H1 (cell line): ENCODE results near the gene GMPPA. TPM values are rescaled to one million over a fixed set of nuclear protein-coding genes. Genes with fewer than 3 reads are reported as not detected.

Source experiments
- CTCF ChIA-PET: fragments of 300-600 bp; sonication (Branson Sonifier 250); formaldehyde crosslinking; loops from one replicate; lab custom pipeline; 2021; ENCODE audit not compliant: partially characterized antibody; lab: Charles Lee
- POLR2A ChIA-PET: fragments of 300-600 bp; sonication (Branson Sonifier 250); formaldehyde crosslinking; loops from one replicate; lab custom pipeline; 2021; ENCODE audit warnings: inconsistent platforms; ENCODE audit not compliant: partially characterized antibody; lab: Charles Lee
- DNase-seq, 2 experiments: peaks; one replicate each; pipeline versions ENCODE4 v3.0.0 to v3.0.0-alpha.2; 2010 to 2022; ENCODE audit warnings: low spot score in 2 of 2, low read depth in 1 of 2, mixed read lengths in 1 of 2
- FAIRE-seq: peaks from 2 replicates; lab custom pipeline; 2011; peaks lifted over from hg19 to GRCh38; lab: Jason Lieb, UNC
- H2AFZ ChIP-seq: 2 replicates; pipeline ENCODE4 v1.8.1; 2012; ENCODE audit warnings: low read length, inconsistent platforms
- H2AK5ac ChIP-seq: 2 replicates; pipeline ENCODE4 v1.6.1; 2013; ENCODE audit warnings: low read depth, low read length
- H2BK120ac ChIP-seq: replicated peaks from 2 replicates; pipeline ENCODE3; 2013; ENCODE audit warnings: low read depth, low read length, inconsistent platforms
- H2BK12ac ChIP-seq: 2 replicates; pipeline ENCODE4 v1.6.1; 2013; ENCODE audit warnings: low read depth, low read length
- H2BK15ac ChIP-seq: 2 replicates; pipeline ENCODE4 v1.6.1; 2013; ENCODE audit warnings: low read length
- H2BK20ac ChIP-seq: 2 replicates; pipeline ENCODE4 v1.6.1; 2013; ENCODE audit warnings: low read length
- H2BK5ac ChIP-seq: 2 replicates; pipeline ENCODE4 v1.6.1; 2013; ENCODE audit warnings: low read depth, low read length
- H3K14ac ChIP-seq: 2 replicates; pipeline ENCODE4 v1.6.1; 2013; ENCODE audit warnings: inconsistent platforms; ENCODE audit not compliant: insufficient read length
- H3K18ac ChIP-seq: 2 replicates; pipeline ENCODE4 v1.6.1; 2013; ENCODE audit warnings: low read length; ENCODE audit errors: extremely low read depth
- H3K23ac ChIP-seq: 2 replicates; pipeline ENCODE4 v1.6.1; 2013; ENCODE audit warnings: inconsistent platforms; ENCODE audit not compliant: insufficient read length
- H3K23me2 ChIP-seq: 2 replicates; pipeline ENCODE4 v1.6.1; 2013; ENCODE audit warnings: low read depth, low read length
- H3K27ac ChIP-seq: 2 replicates; pipeline ENCODE4 v1.6.1; 2011; ENCODE audit warnings: low read depth, low read length, inconsistent platforms
- H3K27me3 ChIP-seq, 4 experiments: replicated peaks in 1 of 4; 1 replicate in 1 of 4; 2 replicates in 3 of 4; pipeline versions ENCODE4 v1.6.1 to v1.8.1; 2011 to 2013; ENCODE audit warnings: low read length in 3 of 4, mild to moderate bottlenecking in 3 of 4, inconsistent platforms in 2 of 4, mixed read lengths in 2 of 4, moderate library complexity in 1 of 4; ENCODE audit not compliant: control insufficient read depth in 3 of 4, insufficient read depth in 3 of 4; ENCODE audit errors: extremely low read depth in 1 of 4
- H3K36me3 ChIP-seq, 4 experiments: 2 replicates each; pipeline versions ENCODE4 v1.6.1 to v1.8.1; 2011 to 2013; ENCODE audit warnings: mild to moderate bottlenecking in 4 of 4, low read length in 3 of 4, moderate library complexity in 2 of 4, control low read depth in 1 of 4, inconsistent platforms in 1 of 4; ENCODE audit not compliant: insufficient read depth in 4 of 4, control insufficient read depth in 2 of 4
- H3K4ac ChIP-seq: replicated peaks from 2 replicates; pipeline ENCODE3; 2013; ENCODE audit warnings: low read length, low read depth, mixed read lengths, inconsistent platforms; ENCODE audit not compliant: insufficient read length
- H3K4me1 ChIP-seq, 4 experiments: replicated peaks in 1 of 4; 1 replicate in 1 of 4; 2 replicates in 3 of 4; pipeline versions ENCODE4 v1.6.1 to v1.8.1; 2011 to 2013; ENCODE audit warnings: low read length in 3 of 4, inconsistent platforms in 2 of 4, mixed read lengths in 1 of 4; ENCODE audit not compliant: insufficient read depth in 4 of 4, control insufficient read depth in 3 of 4
- H3K4me2 ChIP-seq, 2 experiments: 2 replicates each; pipeline versions ENCODE4 v1.6.1 to v1.8.1; 2011 to 2013; ENCODE audit warnings: low read depth in 2 of 2, low read length in 2 of 2, control low read depth in 1 of 2, inconsistent platforms in 1 of 2, mild to moderate bottlenecking in 1 of 2; ENCODE audit not compliant: insufficient read depth in 1 of 2
- H3K4me3 ChIP-seq, 4 experiments: fragments of 200-600, 300-600 bp in 1 of 4; sonication (generic), shearing (Covaris generic), sonication (Bioruptor Twin) in 1 of 4; 2 replicates each; pipeline versions ENCODE4 v1.5.1 to v1.8.1; 2011 to 2016; ENCODE audit warnings: low read length in 4 of 4, low read depth in 3 of 4, control low read depth in 2 of 4, inconsistent platforms in 2 of 4, mild to moderate bottlenecking in 2 of 4, mixed read lengths in 1 of 4, moderate library complexity in 1 of 4; ENCODE audit not compliant: insufficient read depth in 2 of 4; ENCODE audit errors: extremely low read depth in 1 of 4
- H3K56ac ChIP-seq: replicated peaks from 2 replicates; pipeline ENCODE3; 2013; ENCODE audit warnings: low read depth, mild to moderate bottlenecking, mixed read lengths, low read length, inconsistent platforms; ENCODE audit not compliant: insufficient read length
- H3K79me1 ChIP-seq: 2 replicates; pipeline ENCODE4 v1.6.1; 2013; ENCODE audit warnings: low read depth, low read length, control low read depth
- H3K79me2 ChIP-seq, 2 experiments: 2 replicates each; pipeline versions ENCODE4 v1.6.1 to v1.8.1; 2012 to 2013; ENCODE audit warnings: low read length in 2 of 2, mild to moderate bottlenecking in 2 of 2, inconsistent platforms in 1 of 2; ENCODE audit not compliant: insufficient read depth in 2 of 2, control insufficient read depth in 1 of 2
- H3K9ac ChIP-seq, 4 experiments: replicated peaks in 1 of 4; 1 replicate in 1 of 4; 2 replicates in 3 of 4; pipeline versions ENCODE4 v1.6.1 to v1.8.1; 2011 to 2013; ENCODE audit warnings: low read depth in 3 of 4, low read length in 3 of 4, control low read depth in 2 of 4, mild to moderate bottlenecking in 2 of 4, moderate library complexity in 2 of 4, inconsistent platforms in 1 of 4; ENCODE audit errors: extremely low read depth in 1 of 4
- H3K9me3 ChIP-seq, 2 experiments: 2 replicates each; pipeline versions ENCODE4 v1.6.1 to v1.8.1; 2012 to 2013; ENCODE audit warnings: mild to moderate bottlenecking in 2 of 2, moderate library complexity in 2 of 2, control low read depth in 1 of 2, inconsistent platforms in 1 of 2, low read depth in 1 of 2, low read length in 1 of 2, mixed read lengths in 1 of 2; ENCODE audit not compliant: insufficient read depth in 2 of 2
- H4K20me1 ChIP-seq, 2 experiments: replicated peaks in 1 of 2; 2 replicates each; pipeline versions ENCODE3 to v1.8.1; 2011 to 2013; ENCODE audit warnings: inconsistent platforms in 2 of 2, low read length in 2 of 2, mild to moderate bottlenecking in 1 of 2; ENCODE audit not compliant: insufficient read depth in 2 of 2, control insufficient read depth in 1 of 2
- H4K5ac ChIP-seq: 2 replicates; pipeline ENCODE4 v1.6.1; 2013; ENCODE audit warnings: low read length, low read depth, mixed read lengths, inconsistent platforms; ENCODE audit not compliant: insufficient read length
- H4K8ac ChIP-seq: 2 replicates; pipeline ENCODE4 v1.8.0; 2013; ENCODE audit warnings: mild to moderate bottlenecking, moderate library complexity, low read length, inconsistent platforms; ENCODE audit not compliant: insufficient read depth; ENCODE audit errors: extremely low read depth
- H4K91ac ChIP-seq: replicated peaks from 2 replicates; pipeline ENCODE3; 2013; ENCODE audit warnings: low read length, mixed read lengths, inconsistent platforms; ENCODE audit not compliant: insufficient read length
- ASH2L ChIP-seq: fragments of 200-600, 300-600 bp; sonication (generic); IDR thresholded peaks from one replicate; pipeline ENCODE4 v1.7.1; 2017; ENCODE audit warnings: low read length
- BRCA1 ChIP-seq: IDR thresholded peaks from 2 replicates; pipeline ENCODE4 v1.6.1; 2012; ENCODE audit warnings: low read depth, low read length, improper control_type of control experiment
- CHD1 ChIP-seq: IDR thresholded peaks from 2 replicates; pipeline ENCODE4 v1.6.1; 2012; ENCODE audit warnings: low read depth, low read length, improper control_type of control experiment
- HDAC2 ChIP-seq, 2 experiments: fragments of 300-600 bp in 1 of 2; sonication (generic) in 1 of 2; IDR thresholded peaks; 2 replicates each; pipeline ENCODE4 v1.6.1; 2011 to 2012; ENCODE audit warnings: low read depth in 2 of 2, low read length in 2 of 2, mild to moderate bottlenecking in 2 of 2, moderate library complexity in 2 of 2, borderline replicate concordance in 1 of 2, inconsistent platforms in 1 of 2
- RAD21 ChIP-seq, 2 experiments: IDR thresholded peaks in 1 of 2; conservative IDR thresholded peaks in 1 of 2; 2 replicates each; pipeline ENCODE4 v1.6.1; 2011; ENCODE audit warnings: low read depth in 2 of 2, low read length in 2 of 2, improper control_type of control experiment in 1 of 2, inconsistent platforms in 1 of 2, mild to moderate bottlenecking in 1 of 2, moderate library complexity in 1 of 2
- SIN3A ChIP-seq, 2 experiments: IDR thresholded peaks in 1 of 2; conservative IDR thresholded peaks in 1 of 2; 2 replicates each; pipeline ENCODE4 v1.6.1; 2011 to 2012; ENCODE audit warnings: low read length in 2 of 2, improper control_type of control experiment in 1 of 2, low read depth in 1 of 2, mild to moderate bottlenecking in 1 of 2
- TAF7 ChIP-seq: optimal IDR thresholded peaks from 2 replicates; pipeline ENCODE3; 2011; ENCODE audit warnings: low read depth, mild to moderate bottlenecking, inconsistent platforms, low read length, moderate library complexity, borderline replicate concordance
- TCF12 ChIP-seq: IDR thresholded peaks from 2 replicates; pipeline ENCODE4 v1.6.1; 2011; ENCODE audit warnings: low read depth, mild to moderate bottlenecking, low read length
- ZNF274 ChIP-seq: IDR thresholded peaks from 2 replicates; pipeline ENCODE4 v1.7.0; 2012; ENCODE audit warnings: low read length, borderline replicate concordance; ENCODE audit errors: extremely low read depth
- WGBS, 2 experiments: shearing (Covaris generic) in 1 of 2; methylation state at CpG; one replicate each; pipeline versions ENCODE4 v1.1.6 to v1.1.7; 2013 to 2015; ENCODE audit warnings: low lambda C conversion rate in 2 of 2, mixed read lengths in 2 of 2, inconsistent platforms in 1 of 2, low coverage in 1 of 2, missing lambda C conversion rate in 1 of 2; ENCODE audit not compliant: insufficient replicate concordance in 2 of 2, insufficient coverage in 1 of 2, insufficient read length in 1 of 2; ENCODE audit errors: extremely low coverage in 1 of 2, missing lambda C conversion rate in 1 of 2; 5-methylcytosine and 5-hydroxymethylcytosine counted together
- polyA plus RNA-seq, 7 experiments: library from polyadenylated mRNA; depleted of rRNA in 3 of 7; stranded (reverse) in 5 of 7; unstranded in 2 of 7; fragments of >200 nt in 5 of 7; fragments of 200-250 nt in 2 of 7; gene quantifications; 1 replicate in 5 of 7; 2 replicates in 1 of 7; 4 replicates in 1 of 7; pipeline versions ENCODE4 v1.2.1 to v1.2.3, GENCODE V29; 2011 to 2013; ENCODE audit warnings: missing spikeins in 2 of 7, mixed read lengths in 2 of 7
- total RNA-seq: library from RNA; stranded (reverse); fragmentation: NEBNext Ultra II Directional; extraction: Animal tissue kit (Norgen Biotek cat#: 25700); gene quantifications from 2 replicates; pipeline ENCODE4 v1.2.1, GENCODE V29; 2021
- TF ChIP-seq, protein P1 (sequence below): IDR thresholded peaks from 2 replicates; pipeline ENCODE4 v1.6.1; 2012; ENCODE audit warnings: inconsistent platforms

The GMPPA gene
- total and polyA plus RNA-seq, 2 of the 8 experiments (the other 6 are each of a cell fraction or from before 2014, with no cell fraction given), result 34.3 to 98.8 TPM

DNA sequence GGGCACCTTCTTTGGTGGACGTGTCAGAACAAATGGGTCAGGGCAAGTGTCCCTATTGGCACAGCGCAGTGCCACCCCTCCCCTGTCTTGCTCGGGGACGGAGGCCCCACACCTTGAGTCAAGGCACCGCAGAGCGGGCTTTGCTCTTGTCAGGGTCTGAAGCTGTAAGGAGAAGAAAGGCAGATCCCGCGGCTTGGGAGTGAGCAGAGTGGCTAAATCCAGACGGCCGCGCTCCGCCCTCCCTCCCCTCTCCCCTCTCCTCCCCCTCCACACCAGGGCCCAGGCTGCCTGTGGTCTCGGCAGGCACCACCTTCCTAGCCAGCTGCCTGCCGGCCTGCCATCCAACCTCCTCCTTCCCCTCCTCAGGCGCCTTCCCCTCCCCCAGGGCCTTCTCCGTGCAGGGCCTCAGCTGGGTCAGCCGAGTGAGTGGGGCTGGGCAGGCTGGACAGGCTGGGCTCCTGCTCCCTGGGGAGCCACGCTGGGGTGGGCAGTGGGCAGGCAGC, 38.2 kb upstream of the GMPPA start:
- Histone ChIP-seq H3K56ac (peak overlapping the region; percentile 4), H4K91ac (peak overlapping the region; percentile 95), H2AFZ (no peak overlapping the region), H2AK5ac (no peak overlapping the region; the same call in 1 of the 2 replicates), H2BK12ac (peak overlapping the region; percentile 87; the same call in 1 of the 2 replicates), H3K4me1 (peaks cover 9 to 23% (median 21%) of the 10 kb centered on the region in 4 experiments), H3K27me3 (no peaks in the 10 kb centered on the region; a peak in 1 of 7 replicates), H4K20me1 (peaks cover 0 to 5% of the 10 kb centered on the region in 2 experiments), H3K4me2 (peak overlapping the region; percentile 60 to 67), H3K36me3 (peaks cover 0 to 6% (median under 1%) of the 10 kb centered on the region in 4 experiments; a peak in 1 of 8 replicates), H3K14ac (no peak overlapping the region), H4K5ac (peak overlapping the region; percentile 91), H3K79me1 (no peaks in the 10 kb centered on the region), H3K9me3 (no peaks in the 10 kb centered on the region), H3K18ac (peak overlapping the region; percentile 96), H3K9ac (no peak overlapping the region), H2BK20ac (peak overlapping the region; percentile 86; the same call in 1 of the 2 replicates), H3K27ac (no peak overlapping the region; the same call in 1 of the 2 replicates), H2BK120ac (peak overlapping the region; percentile 13), H2BK15ac (peak overlapping the region; percentile 88), H2BK5ac (peak overlapping the region; percentile 75; the same call in 1 of the 2 replicates), H3K4me3 (peak overlapping the region in 2 of 4 experiments; percentile 14 to 46; a peak in 3 of 8 replicates), H3K4ac (peak overlapping the region; percentile 73), H3K79me2 (no peaks in the 10 kb centered on the region), H4K8ac (peak overlapping the region; percentile 87), H3K23ac (no peak overlapping the region), H3K23me2 (peaks cover 3% of the 10 kb centered on the region; the same call in 1 of the 2 replicates)
- peak in 1 of 2 experiments; percentile 74 for DNase-seq
- CTCF ChIA-PET, result interaction anchor here (0.5 to 113.1 kb wide), 8 partner anchors 2 to 743 kb away, joined by 3 to 7248 read pairs (median 4); partner anchors contain the start of genes ASIC4, CHPF, DES and GMPPA
- POLR2A ChIA-PET, result interaction anchor here (0.6 to 2.1 kb wide), 18 partner anchors 8 to 107 kb away, joined by 3 to 17 read pairs (median 4); no protein-coding TSS in a partner anchor
- FAIRE-seq, result no peak
- 43% methylated on average over 10 of the region's 18 CpGs; no CpG with 5 or more reads in 1 of the 2 experiments for WGBS, 2 experiments
- TF ChIP-seq, protein P1, sequence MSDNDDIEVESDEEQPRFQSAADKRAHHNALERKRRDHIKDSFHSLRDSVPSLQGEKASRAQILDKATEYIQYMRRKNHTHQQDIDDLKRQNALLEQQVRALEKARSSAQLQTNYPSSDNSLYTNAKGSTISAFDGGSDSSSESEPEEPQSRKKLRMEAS, result peak; percentile 53; the same call in 1 of the 2 replicates
- 0 out of 4 replicates have a peak, but pooled peaks of 1 of the 2 experiments have one; percentile 5 for TF ChIP-seq RAD21 (IDR thresholded peaks at IDR 0.05 in 1 of 2, conservative IDR thresholded peaks at IDR 0.05 in 1 of 2; ENCODE audit: low read depth in 2 of 2, low read length in 2 of 2)
- 0 out of 4 replicates have a peak, but pooled peaks of 1 of the 2 experiments have one; percentile 37 for TF ChIP-seq HDAC2 (IDR thresholded peaks at IDR 0.05; ENCODE audit: borderline replicate concordance in 1 of 2, low read depth in 2 of 2, low read length in 2 of 2)
- no peak for TF ChIP-seq ASH2L
- no peak for TF ChIP-seq TCF12
- no peak for TF ChIP-seq BRCA1
- TF ChIP-seq ZNF274, result no peak
- TF ChIP-seq SIN3A (conservative IDR thresholded peaks at IDR 0.05 in 1 of 2, IDR thresholded peaks at IDR 0.05 in 1 of 2; ENCODE audit: low read depth in 1 of 2, low read length in 2 of 2), result peak in 1 of 2 experiments; percentile 38; a peak in 1 of 4 replicates
- TF ChIP-seq TAF7, result no peak
- no peak for TF ChIP-seq CHD1
